Esophagus muscularis mucosa (tissue), 4 donors: ENCODE data around the gene DDX21. TPM values are rescaled to one million over a fixed set of nuclear protein-coding genes. Genes with fewer than 3 reads are reported as not detected.
"Not testable (repeated sequence)": the region's sequence is repeated elsewhere in the genome, so short reads cannot be mapped to it uniquely, and the experiment has no call there.

ENCODE experiments used
- DNase-seq: peaks from one replicate; pipeline ENCODE4 v3.0.0-alpha.2; 2017; ENCODE audit errors: extremely low spot score
- H3K27ac ChIP-seq, 4 donors: fragments of 200-600 bp; sonication (generic); replicated peaks in 1 of 4; 1 replicate in 3 of 4; 2 replicates in 1 of 4; pipeline ENCODE4 v1.5.1; 2016 to 2019; ENCODE audit warnings: mild to moderate bottlenecking in 1 of 4
- H3K27me3 ChIP-seq, 4 donors: fragments of 200-600 bp; sonication (generic); one replicate each; pipeline versions ENCODE4 v1.5.1 to v1.6.0; 2016 to 2019
- H3K36me3 ChIP-seq, 4 donors: fragments of 200-600 bp; sonication (generic); one replicate each; pipeline ENCODE4 v1.5.1; 2016 to 2019
- H3K4me1 ChIP-seq, 4 donors: fragments of 200-600 bp; sonication (generic); one replicate each; pipeline ENCODE4 v1.5.1; 2016 to 2019
- H3K4me3 ChIP-seq, 4 donors: fragments of 200-600 bp; sonication (generic); 1 replicate in 2 of 4; 2 replicates in 2 of 4; pipeline ENCODE4 v1.5.1; 2016 to 2019; ENCODE audit warnings: mild to moderate bottlenecking in 4 of 4, moderate library complexity in 1 of 4
- H3K9me3 ChIP-seq, 4 donors: fragments of 200-600 bp; sonication (generic); 1 replicate in 3 of 4; 2 replicates in 1 of 4; pipeline ENCODE4 v1.5.1; 2016 to 2019
- CTCF ChIP-seq, 3 experiments: fragments of 200-600 bp in 2 of 3; fragments of 450-650 bp in 1 of 3; sonication (generic) in 2 of 3; IDR thresholded peaks; one replicate each; pipeline ENCODE4 v1.5.1; 2017 to 2019; ENCODE audit warnings: antibody characterized with exemption in 3 of 3, mild to moderate bottlenecking in 2 of 3, moderate library complexity in 1 of 3
- EP300 ChIP-seq: sonication (generic); formaldehyde crosslinking; IDR thresholded peaks from one replicate; pipeline ENCODE4 v1.6.1; 2017; ENCODE audit warnings: antibody characterized with exemption
- POLR2A ChIP-seq: fragments of 450-650 bp; IDR thresholded peaks from one replicate; pipeline ENCODE4 v1.6.1; 2017; ENCODE audit warnings: antibody characterized with exemption, moderate library complexity, mild to moderate bottlenecking, low read depth
- POLR2AphosphoS5 ChIP-seq, 2 donors: sonication (generic); formaldehyde crosslinking; IDR thresholded peaks; one replicate each; pipeline ENCODE4 v1.6.1; 2017; ENCODE audit warnings: antibody characterized with exemption in 2 of 2
- WGBS: methylation state at CpG from one replicate; pipeline ENCODE4 v1.1.5; 2018; 5-methylcytosine and 5-hydroxymethylcytosine counted together
- intact Hi-C: fragments of 100-400 bp; cut with DNase I; formaldehyde crosslinking; loops from one replicate; pipeline ENCODE4 v1.15.1; 2023
- total RNA-seq, 4 donors: library from RNA; depleted of rRNA; stranded (reverse); fragments of >200 nt; gene quantifications; one replicate each; pipeline versions ENCODE4 v1.1.0 to v1.2.1, GENCODE V29; 2016

DDX21 gene
- total RNA-seq, 4 donors from 2014 or later, result 26.5 to 98.9 (median 30.8) TPM

GRCh38 chr10:68973975-68974374 is 18.0 kb downstream of the DDX21 start:
- peak; percentile 55 for DNase-seq
- no peak for TF ChIP-seq EP300
- TF ChIP-seq CTCF (IDR thresholded peaks at IDR 0.05), result no peak
- TF ChIP-seq POLR2A, result no peak
- no peak for TF ChIP-seq POLR2AphosphoS5 (IDR thresholded peaks at IDR 0.05)
- 92% methylated on average over 5 of the region's 5 CpGs for WGBS
- Histone ChIP-seq H3K36me3 (peaks cover 95 to 100% (median 97%) of the 10 kb centered on the region in 4 donors), H3K4me3 (no peak overlapping the region), H3K9me3 (no peaks in the 10 kb centered on the region), H3K4me1 (no peaks in the 10 kb centered on the region), H3K27ac (no peak overlapping the region), H3K27me3 (no peaks in the 10 kb centered on the region)
- intact Hi-C loops, result no loop called here

GRCh38 chr10:68975936-68976473 is 20.0 kb downstream of the DDX21 start:
- WGBS, result 95% methylated on average over 5 of the region's 5 CpGs
- H3K27ac ChIP-seq, H3K9me3 ChIP-seq, H3K27me3 ChIP-seq, intact Hi-C loops, H3K4me3 ChIP-seq, H3K4me1 ChIP-seq, DNase-seq: not testable (repeated sequence)
- peaks cover 89 to 99% (median 95%) of the 10 kb centered on the region in 4 donors for H3K36me3 ChIP-seq

GRCh38 chr10:68979738-68980137 is 23.8 kb downstream of the DDX21 start:
- H3K9me3 ChIP-seq, DNase-seq, H3K27me3 ChIP-seq, H3K4me1 ChIP-seq, H3K4me3 ChIP-seq, H3K27ac ChIP-seq: not testable (repeated sequence)
- H3K36me3 ChIP-seq, result peaks cover 68 to 99% (median 90%) of the 10 kb centered on the region in 4 donors
- intact Hi-C loops, result loop anchor here (10.0 kb wide), 1 partner anchor 205 kb away; the partner anchor contains the start of gene SUPV3L1
- WGBS, result 96% methylated on average over 6 of the region's 6 CpGs

GRCh38 chr10:68981074-68981473 is 25.1 kb downstream of the DDX21 start:
- intact Hi-C loops, result loop anchor here (10.0 kb wide), 1 partner anchor 204 kb away; the partner anchor contains the start of gene SUPV3L1
- no peak for DNase-seq
- H3K4me1 ChIP-seq, result no peaks in the 10 kb centered on the region
- H3K36me3 ChIP-seq, result peaks cover 57 to 97% (median 82%) of the 10 kb centered on the region in 4 donors
- TF ChIP-seq POLR2A, result no peak
- TF ChIP-seq POLR2AphosphoS5 (IDR thresholded peaks at IDR 0.05), result no peak
- TF ChIP-seq EP300, result no peak
- TF ChIP-seq CTCF (IDR thresholded peaks at IDR 0.05), result no peak
- no peak overlapping the region for H3K4me3 ChIP-seq
- H3K27me3 ChIP-seq, result no peaks in the 10 kb centered on the region
- no peak overlapping the region for H3K27ac ChIP-seq
- WGBS, result 85% methylated on average over 1 of the region's 1 CpG
- H3K9me3 ChIP-seq, result no peaks in the 10 kb centered on the region

- intact Hi-C loops, result loop anchor here (10.0 kb wide), 1 partner anchor 202 kb away; the partner anchor contains the start of gene SUPV3L1
- 93% methylated on average over 11 of the region's 11 CpGs for WGBS
- Histone ChIP-seq H3K4me3 (no peak overlapping the region), H3K27me3 (no peaks in the 10 kb centered on the region), H3K4me1 (no peaks in the 10 kb centered on the region), H3K9me3 (no peaks in the 10 kb centered on the region), H3K36me3 (peaks cover 45 to 84% (median 70%) of the 10 kb centered on the region in 4 donors), H3K27ac (no peak overlapping the region)
- TF ChIP-seq EP300 (no peak), POLR2A (no peak), POLR2AphosphoS5 (IDR thresholded peaks at IDR 0.05) (no peak), CTCF (IDR thresholded peaks at IDR 0.05) (no peak)
- peak; percentile 53 for DNase-seq
These were observed 26.4 kb downstream of the DDX21 start for GRCh38 chr10:68982389-68982788.

- Histone ChIP-seq H3K4me3 (no peak overlapping the region), H3K4me1 (peaks cover 35 to 44% (median 39%) of the 10 kb centered on the region in 4 donors), H3K9me3 (no peaks in the 10 kb centered on the region), H3K36me3 (peaks cover 11 to 33% (median 23%) of the 10 kb centered on the region in 4 donors), H3K27me3 (no peaks in the 10 kb centered on the region), H3K27ac (no peak overlapping the region)
- no peak for TF ChIP-seq CTCF (IDR thresholded peaks at IDR 0.05)
- TF ChIP-seq POLR2AphosphoS5 (IDR thresholded peaks at IDR 0.05), result no peak
- TF ChIP-seq EP300, result no peak
- no peak for TF ChIP-seq POLR2A
- DNase-seq, result no peak
- intact Hi-C loops, result loop anchor here (10.0 kb wide), 1 partner anchor 197 kb away; the partner anchor contains the start of gene SUPV3L1
- WGBS, result 86% methylated on average over 3 of the region's 3 CpGs
These were observed 31.6 kb downstream of the DDX21 start for GRCh38 chr10:68987611-68988010.
